ENCODE data around the gene CXCL9.
"Not testable (repeated sequence)": the region's sequence is repeated elsewhere in the genome, so short reads cannot be mapped to it uniquely, and the experiment has no call there.

Gene CXCL9

DNA sequence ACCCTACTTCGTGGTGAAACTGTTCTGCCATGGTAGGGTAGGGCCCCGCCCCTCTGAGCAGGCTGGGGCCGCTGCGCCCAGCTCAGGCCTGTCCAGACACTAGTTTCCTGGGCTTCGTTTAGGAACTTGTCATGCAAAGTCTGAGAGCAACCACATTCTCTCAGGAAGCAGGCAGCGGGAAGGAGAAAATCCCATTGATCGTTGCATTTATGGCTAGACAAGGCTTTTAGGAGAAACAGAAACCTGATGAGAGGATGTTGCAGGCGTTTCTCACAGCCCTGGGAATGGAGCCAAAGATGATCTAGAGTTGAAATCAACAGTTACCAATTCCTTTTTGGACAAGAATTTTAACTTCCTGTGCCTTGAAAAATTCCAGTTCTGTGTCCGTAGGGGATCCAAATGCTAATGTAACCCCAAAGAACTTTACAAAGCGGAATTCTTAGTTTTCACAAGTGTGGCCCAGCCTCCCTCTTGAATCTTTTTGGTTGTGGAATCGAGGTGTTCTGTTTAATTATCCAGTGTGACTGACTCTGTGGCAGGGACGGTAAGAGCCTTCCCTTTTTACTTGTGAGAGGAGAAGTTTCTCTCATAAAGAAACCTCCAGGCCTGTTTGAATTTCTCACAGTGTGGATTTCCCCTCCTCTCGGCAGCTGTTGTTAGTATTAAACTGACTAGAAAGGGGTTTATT is 4.5 kb upstream of the CXCL9 start:
- DNase-seq, result no peak

DNA sequence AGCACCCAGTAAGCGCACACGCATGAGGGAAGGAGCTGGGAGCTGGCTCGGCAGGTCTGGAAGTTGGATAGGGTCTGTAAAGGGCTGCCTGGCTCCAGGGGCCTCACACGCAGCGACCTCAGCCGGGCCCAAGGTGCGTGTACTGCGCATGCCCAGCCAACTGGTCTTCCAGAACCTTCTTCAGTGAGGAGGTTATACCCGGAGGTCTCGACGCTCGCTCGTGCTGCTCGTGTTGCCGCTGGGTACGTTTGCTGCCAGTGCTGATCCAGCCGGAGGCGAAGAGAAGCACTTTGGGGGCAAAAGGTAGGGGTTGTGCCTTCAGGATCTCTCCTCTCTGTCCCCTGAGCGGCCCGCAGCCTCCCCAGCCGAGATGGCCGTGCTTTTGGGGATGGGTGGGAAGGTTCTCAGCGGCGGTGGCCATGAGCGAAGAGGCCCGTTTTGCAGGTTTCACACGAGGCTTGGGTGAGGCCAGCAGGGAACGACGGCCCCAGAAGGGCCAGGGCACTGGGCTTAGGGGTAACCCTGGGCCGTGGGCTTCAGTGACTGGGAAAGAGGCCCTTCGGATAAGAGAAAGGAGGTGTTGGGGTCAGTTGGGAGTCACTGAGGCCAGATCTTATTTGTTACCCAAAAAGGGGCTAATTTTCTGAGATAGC is 3.8 kb upstream of the CXCL9 start:
- no peak for DNase-seq

DNA sequence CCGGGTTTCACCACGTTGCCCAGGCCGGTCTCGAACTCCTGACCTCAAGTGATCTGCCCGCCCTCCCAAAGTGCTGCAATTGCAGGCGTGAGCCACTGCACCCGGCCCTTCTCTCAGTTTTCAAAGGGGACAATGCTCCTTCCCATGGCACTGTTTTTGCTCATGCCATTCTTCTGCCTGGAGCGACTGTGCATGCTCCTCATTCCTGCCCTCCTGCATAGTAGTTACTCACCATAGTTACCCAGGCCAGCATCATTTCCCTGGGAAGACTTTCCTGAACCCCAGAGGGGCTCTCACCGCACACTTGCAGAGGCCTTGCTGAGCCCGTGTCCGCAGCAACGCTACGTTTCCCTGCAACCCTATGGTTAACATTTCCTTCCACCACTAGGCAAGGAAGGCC is 3.3 kb upstream of the CXCL9 start:
- no peak for DNase-seq

DNA sequence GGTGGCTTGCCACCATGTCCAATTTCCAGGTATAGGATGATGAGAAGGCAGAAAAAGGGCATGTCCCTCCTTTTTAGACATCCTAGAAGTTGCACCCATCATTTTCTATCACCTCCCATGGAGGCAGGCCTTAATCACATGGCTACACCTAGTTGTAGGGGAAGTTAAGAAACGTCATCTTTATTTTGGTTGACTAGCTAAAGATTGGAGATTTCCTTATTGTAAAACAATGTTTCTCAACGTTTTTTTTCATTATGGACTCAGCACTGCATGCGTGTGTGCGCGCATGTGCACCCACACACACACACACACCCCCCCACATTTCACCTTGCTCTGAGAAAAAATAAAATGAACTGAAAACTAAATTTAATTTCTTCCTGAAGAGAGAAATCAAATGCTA is 2.0 kb upstream of the CXCL9 start:
- no peak for DNase-seq

GRCh38 chr4:76003620-76004019 is 3.7 kb downstream of the CXCL9 start:
- DNase-seq, result no peak

GRCh38 chr4:76003035-76003434 is 4.3 kb downstream of the CXCL9 start:
- no peak for DNase-seq

DNA sequence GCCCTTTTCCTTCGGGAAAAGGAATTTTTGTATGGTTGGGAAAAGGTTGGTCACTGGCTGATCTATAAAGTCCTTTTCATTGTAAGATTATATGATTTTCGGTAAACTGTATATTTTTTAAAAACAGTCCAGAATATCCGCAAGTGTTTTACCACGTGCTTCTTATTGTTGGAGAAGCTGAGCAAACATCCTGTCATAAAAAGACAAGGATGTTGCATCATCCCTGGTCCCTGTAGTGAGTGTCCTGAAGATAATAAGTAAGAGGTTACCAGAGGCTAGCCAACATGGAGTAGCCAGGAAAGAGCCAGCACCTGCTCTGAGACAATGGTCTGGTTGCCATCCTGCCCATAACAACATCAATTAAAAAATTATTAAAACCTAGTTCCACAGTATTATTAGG is 5.1 kb downstream of the CXCL9 start:
- DNase-seq, result no peak

DNA sequence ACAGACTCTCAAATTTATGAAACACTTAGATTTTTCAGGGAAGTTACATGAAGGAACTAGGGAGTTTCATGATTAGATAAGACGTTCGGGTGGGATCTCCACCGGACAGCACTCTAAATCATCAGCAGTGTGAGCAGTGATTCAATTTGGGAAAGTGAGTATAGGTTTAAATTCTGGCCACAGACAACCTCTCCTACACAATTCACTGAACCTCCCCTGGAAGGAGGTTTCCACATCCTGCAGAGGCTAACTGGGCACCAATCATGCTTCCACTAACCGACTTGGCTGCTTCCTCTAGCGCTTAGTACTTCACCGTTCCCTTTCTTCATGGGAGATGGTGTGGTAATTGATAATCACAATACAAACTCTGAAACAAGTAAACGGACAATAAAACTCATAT is 5.6 kb downstream of the CXCL9 start:
- DNase-seq, result no peak

DNA sequence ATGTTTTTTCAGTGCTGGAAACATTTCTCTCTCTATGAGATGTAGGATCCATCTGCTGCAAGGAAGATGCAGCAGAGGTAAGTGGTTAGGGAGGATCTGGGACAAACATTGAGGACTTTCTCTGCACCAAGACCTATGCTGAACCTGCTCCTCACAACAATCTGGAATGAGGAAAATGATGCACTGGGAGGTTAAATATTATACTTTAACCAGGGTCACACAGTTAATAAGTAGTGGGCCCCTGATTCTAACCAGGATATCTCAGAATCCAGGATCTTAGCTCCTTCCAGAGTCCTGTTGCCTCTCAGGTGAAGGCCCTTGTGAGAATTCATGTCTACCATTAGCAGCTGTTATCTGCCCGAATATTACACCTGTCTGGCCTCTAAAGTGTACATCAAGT is 7.0 kb downstream of the CXCL9 start:
- DNase-seq, result no peak

DNA sequence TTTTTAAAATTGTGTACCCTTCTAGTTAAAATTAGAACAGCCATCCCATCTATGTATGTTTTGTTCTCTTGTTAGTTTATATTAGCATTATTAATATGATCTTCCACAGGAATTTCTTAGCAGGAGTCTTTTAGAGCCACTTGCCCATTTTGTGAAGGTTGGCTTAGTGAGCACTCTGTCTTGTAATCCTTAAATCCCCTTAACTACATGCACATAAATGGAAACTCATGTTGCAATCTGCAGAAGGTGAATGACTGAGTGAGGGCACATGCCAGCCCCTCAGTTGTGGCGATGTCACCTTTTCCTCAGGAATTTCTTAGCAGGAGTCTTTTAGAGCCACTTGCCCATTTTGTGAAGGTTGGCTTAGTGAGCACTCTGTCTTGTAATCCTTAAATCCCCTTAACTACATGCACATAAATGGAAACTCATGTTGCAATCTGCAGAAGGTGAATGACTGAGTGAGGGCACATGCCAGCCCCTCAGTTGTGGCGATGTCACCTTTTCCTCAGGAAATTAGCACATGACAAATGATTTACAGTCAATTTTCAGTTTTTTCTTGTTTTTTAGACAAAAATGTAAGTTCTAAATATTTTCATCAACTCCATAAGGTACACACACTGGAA is 8.7 kb downstream of the CXCL9 start:
- DNase-seq, result not testable (repeated sequence)

DNA sequence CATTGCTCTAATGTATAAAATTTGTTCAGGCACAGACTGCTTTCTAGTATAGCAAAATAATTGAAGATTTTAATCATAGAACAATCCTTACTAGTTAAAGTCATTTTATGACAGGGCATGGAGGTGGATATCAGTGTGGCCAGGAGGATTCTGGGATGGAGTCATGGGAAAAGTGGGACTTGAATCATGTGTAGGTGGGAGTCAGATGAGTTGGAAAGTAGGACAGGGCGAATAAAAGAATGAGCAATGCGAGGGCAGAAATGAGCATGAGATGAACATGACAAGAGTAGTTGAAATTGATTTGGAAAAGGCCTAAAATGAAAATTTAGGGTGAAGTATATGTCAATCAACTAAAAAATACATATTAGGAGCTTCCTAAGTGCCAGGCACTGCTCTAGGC is 9.4 kb downstream of the CXCL9 start:
- no peak for DNase-seq

GRCh38 chr4:75997081-75997480 is 10.2 kb downstream of the CXCL9 start:
- DNase-seq, result no peak

DNA sequence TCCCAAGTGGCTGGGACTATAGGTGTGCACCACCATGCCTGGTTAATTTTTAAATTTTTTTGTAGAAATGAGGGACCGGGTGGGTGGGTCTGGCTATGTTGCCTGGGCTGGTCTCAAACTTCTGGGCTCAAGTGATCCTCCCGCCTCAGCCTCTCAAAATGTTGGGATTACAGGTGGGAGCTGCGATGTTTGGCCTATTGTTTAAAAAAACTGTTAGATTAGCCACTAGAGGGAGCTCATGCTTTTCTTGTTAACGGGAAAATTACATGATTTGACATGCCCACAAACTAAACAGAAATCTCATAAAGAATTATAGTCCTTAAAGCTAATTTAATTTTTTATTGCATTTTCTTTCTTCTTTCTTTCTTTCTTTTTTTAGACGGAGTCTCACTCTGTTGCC is 11.6 kb downstream of the CXCL9 start:
- peak in 1 of 2 experiments; percentile 64 for DNase-seq

GRCh38 chr4:75992462-75992861 is 14.8 kb downstream of the CXCL9 start:
- DNase-seq, result no peak

GRCh38 chr4:75989846-75990528 is 17.3 kb downstream of the CXCL9 start:
- DNase-seq, result no peak

- DNase-seq, result no peak
These were observed 22.2 kb downstream of the CXCL9 start for GRCh38 chr4:75985116-75985515.

- DNase-seq, result no peak
These were observed 26.7 kb downstream of the CXCL9 start for GRCh38 chr4:75980576-75980975.

DNA sequence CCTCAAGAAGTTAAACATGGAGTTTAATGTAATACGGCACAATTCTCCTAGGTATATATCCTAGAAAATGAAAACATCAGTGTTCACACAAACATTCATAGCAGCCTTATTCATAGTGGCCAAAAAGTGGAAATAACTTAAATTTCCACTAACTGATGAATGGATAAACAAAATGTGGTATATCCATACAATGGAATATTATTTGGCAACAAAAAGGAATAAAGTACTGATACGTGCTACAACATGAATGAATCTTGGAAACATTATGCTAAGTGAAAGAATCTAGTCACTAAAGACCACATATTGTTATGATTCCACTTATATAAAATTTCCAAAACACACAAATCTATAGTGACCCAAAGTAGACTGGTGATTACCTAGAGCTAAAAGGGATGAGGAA is 31.1 kb downstream of the CXCL9 start:
- DNase-seq, result no peak

DNA sequence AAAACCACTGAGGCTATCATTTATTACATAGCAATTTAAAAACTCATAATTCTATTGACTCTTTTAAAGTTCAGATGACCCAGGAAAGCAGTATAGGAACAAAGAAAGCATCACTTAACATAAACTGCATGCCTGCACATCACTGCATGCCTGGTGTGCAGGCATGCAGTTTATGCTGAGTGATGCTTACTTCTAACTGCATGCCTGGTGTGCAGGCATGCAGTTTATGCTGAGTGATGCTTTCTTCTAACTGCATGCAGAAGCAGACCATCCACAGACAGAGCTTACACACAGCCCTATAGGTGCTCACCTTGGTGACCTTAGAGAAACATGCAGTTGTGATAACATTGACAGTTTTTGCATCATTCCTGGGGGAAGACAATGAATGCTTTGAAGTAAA is 33.5 kb downstream of the CXCL9 start:
- DNase-seq, result no peak

- no peak for DNase-seq
These were observed 39.2 kb downstream of the CXCL9 start for GRCh38 chr4:75968084-75968483.

DNA sequence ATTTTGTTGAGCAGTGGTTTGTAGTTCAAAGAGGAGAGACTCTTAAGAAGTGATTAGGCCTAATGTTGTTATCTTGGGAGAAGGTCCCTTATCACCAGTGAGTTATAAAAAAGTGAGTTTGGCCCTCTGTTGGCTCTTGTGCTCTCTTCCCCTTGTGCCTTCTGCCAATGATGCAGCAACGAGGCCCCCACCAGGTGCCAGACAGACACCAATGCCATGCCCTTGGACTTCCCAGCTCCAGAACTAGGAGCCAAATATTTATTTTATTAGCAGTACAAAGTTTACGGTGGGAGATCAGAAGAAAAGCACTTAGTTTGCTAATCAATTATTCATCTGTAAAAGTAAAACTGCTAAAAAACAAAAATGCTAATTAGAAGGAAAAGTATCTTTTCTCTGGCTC is 43.8 kb downstream of the CXCL9 start:
- DNase-seq, result no peak

DNA sequence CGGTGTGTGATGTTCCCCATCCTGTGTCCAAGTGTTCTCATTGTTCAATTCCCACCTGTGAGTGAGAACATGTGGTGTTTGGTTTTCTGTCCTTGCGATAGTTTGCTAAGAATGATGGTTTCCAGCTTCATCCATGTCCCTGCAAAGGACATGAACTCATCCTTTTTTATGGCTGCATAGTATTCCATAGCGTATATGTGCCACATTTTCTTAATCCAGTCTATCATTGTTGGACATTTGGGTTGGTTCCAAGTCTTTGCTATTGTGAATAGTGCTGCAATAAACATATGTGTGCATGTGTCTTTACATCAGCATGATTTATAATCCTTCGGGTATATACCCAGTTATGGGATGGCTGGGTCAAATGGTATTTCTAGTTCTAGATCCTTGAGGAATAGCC is 45.2 kb downstream of the CXCL9 start:
- not testable (repeated sequence) for DNase-seq

DNA sequence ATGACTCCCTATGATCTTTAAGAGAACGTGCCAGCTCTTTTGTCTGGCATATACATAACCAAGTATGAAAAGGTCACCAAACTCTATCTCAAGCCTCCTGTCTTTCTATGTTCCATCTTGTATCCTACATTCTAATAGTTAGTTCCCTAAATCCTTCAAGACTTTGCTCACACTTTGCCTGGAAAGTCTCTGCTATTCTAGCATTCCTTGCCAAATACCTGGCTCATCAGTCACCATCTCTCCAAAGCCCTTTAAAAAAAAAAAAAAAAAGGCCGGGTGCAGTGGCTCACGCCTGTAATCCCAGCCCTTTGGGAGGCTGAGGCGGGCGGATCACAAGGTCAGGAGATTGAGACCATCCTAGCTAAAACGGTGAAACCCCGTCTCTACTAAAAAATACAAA is 48.8 kb downstream of the CXCL9 start:
- not testable (repeated sequence) for DNase-seq

GRCh38 chr4:75954811-75955210 is 52.5 kb downstream of the CXCL9 start:
- DNase-seq, result not testable (repeated sequence)
